Ascending aorta (tissue), 2 donors: ENCODE results near the gene DMD. TPM values are rescaled to one million over a fixed set of nuclear protein-coding genes. Genes with fewer than 3 reads are reported as not detected.

Source experiments
- DNase-seq, 2 donors: peaks; one replicate each; pipeline ENCODE4 v3.0.0-alpha.2; 2019; ENCODE audit warnings: low spot score in 2 of 2
- H3K27ac ChIP-seq, 2 donors: fragments of 200-600 bp; sonication (generic); one replicate each; pipeline ENCODE4 v1.5.1; 2016 to 2017; ENCODE audit warnings: mild to moderate bottlenecking in 1 of 2
- H3K27me3 ChIP-seq: fragments of 200-600 bp; sonication (generic); one replicate; pipeline ENCODE4 v1.5.1; 2017
- H3K36me3 ChIP-seq, 2 donors: fragments of 200-600 bp; sonication (generic); one replicate each; pipeline ENCODE4 v1.5.1; 2016
- H3K4me1 ChIP-seq, 2 donors: fragments of 200-600 bp; sonication (generic); one replicate each; pipeline ENCODE4 v1.5.1; 2016 to 2017; ENCODE audit warnings: mild to moderate bottlenecking in 1 of 2
- H3K4me3 ChIP-seq, 2 donors: fragments of 200-600 bp; sonication (generic); one replicate each; pipeline ENCODE4 v1.5.1; 2016 to 2017; ENCODE audit warnings: mild to moderate bottlenecking in 1 of 2
- H3K9me3 ChIP-seq, 2 donors: fragments of 200-600 bp; sonication (generic); one replicate each; pipeline ENCODE4 v1.5.1; 2016
- intact Hi-C: fragments of 100-400 bp; cut with DNase I; formaldehyde crosslinking; loops from one replicate; pipeline ENCODE4 v1.15.1; 2023
- total RNA-seq: library from RNA; depleted of rRNA; stranded (reverse); fragments of >200 nt; gene quantifications from one replicate; pipeline ENCODE4 v1.1.0, GENCODE V29; 2016
- TF ChIP-seq, protein P1 (sequence below), 3 experiments: fragments of 200-600 bp in 2 of 3; fragments of 450-650 bp in 1 of 3; sonication (generic) in 2 of 3; IDR thresholded peaks; one replicate each; pipeline ENCODE4 v1.5.1; 2016 to 2019; ENCODE audit warnings: antibody characterized with exemption in 3 of 3, mild to moderate bottlenecking in 1 of 3, moderate library complexity in 1 of 3

DMD gene
- total RNA-seq, 1 donor from 2014 or later: 40.0 TPM

- intact Hi-C loops: no loop called here
- Histone ChIP-seq H3K9me3 (no peaks in the 10 kb centered on the region), H3K36me3 (no peaks in the 10 kb centered on the region), H3K4me1 (no peaks in the 10 kb centered on the region), H3K27ac (peak overlapping the region; percentile 19 to 51), H3K4me3 (no peak overlapping the region), H3K27me3 (no peaks in the 10 kb centered on the region)
- DNase-seq: no peak
- TF ChIP-seq, protein P1, sequence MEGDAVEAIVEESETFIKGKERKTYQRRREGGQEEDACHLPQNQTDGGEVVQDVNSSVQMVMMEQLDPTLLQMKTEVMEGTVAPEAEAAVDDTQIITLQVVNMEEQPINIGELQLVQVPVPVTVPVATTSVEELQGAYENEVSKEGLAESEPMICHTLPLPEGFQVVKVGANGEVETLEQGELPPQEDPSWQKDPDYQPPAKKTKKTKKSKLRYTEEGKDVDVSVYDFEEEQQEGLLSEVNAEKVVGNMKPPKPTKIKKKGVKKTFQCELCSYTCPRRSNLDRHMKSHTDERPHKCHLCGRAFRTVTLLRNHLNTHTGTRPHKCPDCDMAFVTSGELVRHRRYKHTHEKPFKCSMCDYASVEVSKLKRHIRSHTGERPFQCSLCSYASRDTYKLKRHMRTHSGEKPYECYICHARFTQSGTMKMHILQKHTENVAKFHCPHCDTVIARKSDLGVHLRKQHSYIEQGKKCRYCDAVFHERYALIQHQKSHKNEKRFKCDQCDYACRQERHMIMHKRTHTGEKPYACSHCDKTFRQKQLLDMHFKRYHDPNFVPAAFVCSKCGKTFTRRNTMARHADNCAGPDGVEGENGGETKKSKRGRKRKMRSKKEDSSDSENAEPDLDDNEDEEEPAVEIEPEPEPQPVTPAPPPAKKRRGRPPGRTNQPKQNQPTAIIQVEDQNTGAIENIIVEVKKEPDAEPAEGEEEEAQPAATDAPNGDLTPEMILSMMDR (IDR thresholded peaks at IDR 0.05): no peak
These were observed 55.1 kb downstream of the DMD start for GRCh38 chrX:33156152-33156726.

DNA sequence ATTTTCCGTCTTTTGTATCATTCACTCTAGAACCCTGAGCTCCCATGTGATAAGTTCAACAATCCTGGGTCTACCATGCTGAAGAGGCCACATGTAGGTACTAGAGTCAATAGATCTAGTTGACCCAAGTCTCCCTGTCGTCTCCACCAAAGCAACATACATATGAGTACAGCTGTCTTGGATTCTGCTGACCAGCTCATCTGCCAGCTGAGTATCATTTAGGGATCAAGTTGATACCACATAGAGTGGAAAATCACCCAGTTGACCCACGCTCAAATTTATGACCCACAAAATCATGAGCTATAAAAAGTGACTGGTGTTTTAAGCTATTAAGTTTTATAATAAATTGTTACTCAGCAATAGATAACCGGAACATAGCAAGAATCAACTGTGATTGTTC lies 61.8 kb downstream of the DMD start:
- DNase-seq: no peak
- intact Hi-C loops: no loop called here
- Histone ChIP-seq H3K9me3 (no peaks in the 10 kb centered on the region), H3K27ac (no peak overlapping the region), H3K4me1 (no peaks in the 10 kb centered on the region), H3K36me3 (no peaks in the 10 kb centered on the region), H3K27me3 (no peaks in the 10 kb centered on the region), H3K4me3 (no peak overlapping the region)
- TF ChIP-seq, protein P1 (IDR thresholded peaks at IDR 0.05): no peak

DNA sequence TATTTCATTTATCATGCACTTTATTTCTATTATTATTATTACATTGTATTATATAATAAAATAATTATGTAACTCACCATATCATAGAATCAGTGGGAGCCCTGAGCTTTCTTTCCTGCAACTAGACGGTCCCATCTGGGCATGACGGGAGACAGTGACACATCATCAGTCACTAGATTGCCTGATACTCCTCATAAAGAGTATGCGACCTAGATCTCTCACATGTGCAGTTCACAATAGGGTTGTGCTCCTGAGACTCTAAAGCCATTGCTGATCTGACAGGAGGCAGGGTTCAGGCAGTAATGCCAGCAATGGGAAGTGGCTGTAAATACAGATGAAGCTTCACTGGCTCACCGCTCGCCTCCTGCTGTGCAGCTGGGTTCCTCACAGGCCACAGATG lies 62.3 kb downstream of the DMD start:
- DNase-seq: no peak
- Histone ChIP-seq H3K36me3 (no peaks in the 10 kb centered on the region), H3K27ac (no peak overlapping the region), H3K9me3 (no peaks in the 10 kb centered on the region), H3K4me1 (no peaks in the 10 kb centered on the region), H3K27me3 (no peaks in the 10 kb centered on the region), H3K4me3 (no peak overlapping the region)
- TF ChIP-seq, protein P1 (IDR thresholded peaks at IDR 0.05): no peak
- intact Hi-C loops: no loop called here

GRCh38 chrX:33142331-33142730 lies 69.0 kb downstream of the DMD start:
- no peaks in the 10 kb centered on the region for H3K27me3 ChIP-seq
- no peaks in the 10 kb centered on the region for H3K9me3 ChIP-seq
- intact Hi-C loops: no loop called here
- no peak overlapping the region for H3K27ac ChIP-seq
- no peak overlapping the region for H3K4me3 ChIP-seq
- H3K36me3 ChIP-seq: no peaks in the 10 kb centered on the region
- no peak for DNase-seq
- H3K4me1 ChIP-seq: peaks cover 0 to 3% of the 10 kb centered on the region in 2 donors
- TF ChIP-seq, protein P1 (IDR thresholded peaks at IDR 0.05): no peak

GRCh38 chrX:33138677-33139249 lies 72.6 kb downstream of the DMD start:
- intact Hi-C loops: no loop called here
- Histone ChIP-seq H3K9me3 (no peaks in the 10 kb centered on the region), H3K4me3 (no peak overlapping the region), H3K27ac (no peak overlapping the region), H3K27me3 (no peaks in the 10 kb centered on the region), H3K4me1 (peaks cover 0 to 3% of the 10 kb centered on the region in 2 donors), H3K36me3 (no peaks in the 10 kb centered on the region)
- peak in 1 of 2 donors; percentile 64 for DNase-seq
- TF ChIP-seq, protein P1 (IDR thresholded peaks at IDR 0.05): no peak
